Measurements from ENCODE around the gene ZNF76.
A peak's percentile ranks its signal among the peaks of the same experiment; 100 is the strongest.

Gene ZNF76

DNA sequence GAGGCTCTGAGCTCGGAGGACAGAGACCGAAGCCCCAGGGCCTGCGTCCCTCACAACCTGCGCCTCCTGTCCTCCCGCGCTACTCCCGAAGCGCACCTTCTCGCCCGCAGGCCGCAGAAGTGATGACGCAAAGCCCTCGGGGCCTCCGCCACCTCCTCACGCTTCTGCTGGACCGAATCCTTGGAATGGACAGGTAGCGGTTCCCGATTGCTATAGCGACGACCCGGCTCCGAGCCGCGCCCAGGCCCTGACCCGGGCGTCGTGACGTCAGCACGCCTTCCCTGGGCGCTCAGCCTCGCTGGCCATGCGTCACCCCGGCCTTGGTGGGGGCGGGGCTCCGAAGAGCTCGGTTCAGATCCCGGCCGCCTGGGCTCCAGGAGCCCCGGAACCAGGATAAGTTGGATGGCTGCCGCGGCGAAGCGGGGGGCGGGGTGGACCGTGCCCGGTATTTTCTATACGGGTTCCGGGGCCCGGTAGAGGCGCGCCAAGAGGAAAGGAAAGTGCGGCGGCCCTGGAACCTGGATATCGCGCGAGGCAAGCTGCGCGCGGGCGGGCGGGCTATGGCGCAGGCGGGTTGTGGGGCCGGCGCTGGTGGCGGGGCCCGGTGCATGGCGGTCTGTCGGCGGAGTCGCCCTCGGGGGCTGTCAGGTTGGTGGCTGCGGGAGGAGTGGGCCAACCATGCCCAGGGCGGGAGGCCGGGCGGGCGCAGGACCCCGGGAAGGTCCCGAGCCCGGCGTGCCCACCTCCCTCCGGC is at the start of gene ZNF76:
Gene ZNF76 (plus strand): TSS at position 542 of the 754 bp plus-strand sequence. CDS start 21,417 bp downstream, outside the sequence.
- 0 out of 2 replicates have a peak, but pooled peaks have one; percentile 67 for TF ChIP-seq ZBTB7A (IDR thresholded peaks at IDR 0.05; ENCODE audit: low read depth)
- peak; percentile 99 for TF ChIP-seq NFIC (IDR thresholded peaks at IDR 0.05)
- peak; percentile 84 for TF ChIP-seq CREB1 (IDR thresholded peaks at IDR 0.05; ENCODE audit: low read depth)
- peak; percentile 75 for TF ChIP-seq EGR1 (IDR thresholded peaks at IDR 0.05)
- TF ChIP-seq TAF1 (IDR thresholded peaks at IDR 0.05; ENCODE audit: low read depth), result peak; percentile 88
- TF ChIP-seq CEBPB (IDR thresholded peaks at IDR 0.05), result no peak
- TF ChIP-seq TEAD4 (IDR thresholded peaks at IDR 0.05), result peak; percentile 65; the same call in 1 of the 2 replicates
- TF ChIP-seq TCF12 (IDR thresholded peaks at IDR 0.05; ENCODE audit: low read depth), result peak; percentile 85
- peak; percentile 35; the same call in 1 of the 2 replicates for TF ChIP-seq FOXM1 (IDR thresholded peaks at IDR 0.05; ENCODE audit: borderline replicate concordance, low read depth)
- TF ChIP-seq, protein P1, sequence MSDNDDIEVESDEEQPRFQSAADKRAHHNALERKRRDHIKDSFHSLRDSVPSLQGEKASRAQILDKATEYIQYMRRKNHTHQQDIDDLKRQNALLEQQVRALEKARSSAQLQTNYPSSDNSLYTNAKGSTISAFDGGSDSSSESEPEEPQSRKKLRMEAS (IDR thresholded peaks at IDR 0.05), result peak; percentile 54
- TF ChIP-seq, protein P2, sequence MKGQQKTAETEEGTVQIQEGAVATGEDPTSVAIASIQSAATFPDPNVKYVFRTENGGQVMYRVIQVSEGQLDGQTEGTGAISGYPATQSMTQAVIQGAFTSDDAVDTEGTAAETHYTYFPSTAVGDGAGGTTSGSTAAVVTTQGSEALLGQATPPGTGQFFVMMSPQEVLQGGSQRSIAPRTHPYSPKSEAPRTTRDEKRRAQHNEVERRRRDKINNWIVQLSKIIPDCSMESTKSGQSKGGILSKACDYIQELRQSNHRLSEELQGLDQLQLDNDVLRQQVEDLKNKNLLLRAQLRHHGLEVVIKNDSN (IDR thresholded peaks at IDR 0.05), result peak; percentile 37; the same call in 1 of the 2 replicates
- peak; percentile 87 for TF ChIP-seq YY1 (IDR thresholded peaks at IDR 0.05; ENCODE audit: low read depth)
- TF ChIP-seq RAD21 (IDR thresholded peaks at IDR 0.05; ENCODE audit: low read depth), result no peak
- TF ChIP-seq, protein P3, sequence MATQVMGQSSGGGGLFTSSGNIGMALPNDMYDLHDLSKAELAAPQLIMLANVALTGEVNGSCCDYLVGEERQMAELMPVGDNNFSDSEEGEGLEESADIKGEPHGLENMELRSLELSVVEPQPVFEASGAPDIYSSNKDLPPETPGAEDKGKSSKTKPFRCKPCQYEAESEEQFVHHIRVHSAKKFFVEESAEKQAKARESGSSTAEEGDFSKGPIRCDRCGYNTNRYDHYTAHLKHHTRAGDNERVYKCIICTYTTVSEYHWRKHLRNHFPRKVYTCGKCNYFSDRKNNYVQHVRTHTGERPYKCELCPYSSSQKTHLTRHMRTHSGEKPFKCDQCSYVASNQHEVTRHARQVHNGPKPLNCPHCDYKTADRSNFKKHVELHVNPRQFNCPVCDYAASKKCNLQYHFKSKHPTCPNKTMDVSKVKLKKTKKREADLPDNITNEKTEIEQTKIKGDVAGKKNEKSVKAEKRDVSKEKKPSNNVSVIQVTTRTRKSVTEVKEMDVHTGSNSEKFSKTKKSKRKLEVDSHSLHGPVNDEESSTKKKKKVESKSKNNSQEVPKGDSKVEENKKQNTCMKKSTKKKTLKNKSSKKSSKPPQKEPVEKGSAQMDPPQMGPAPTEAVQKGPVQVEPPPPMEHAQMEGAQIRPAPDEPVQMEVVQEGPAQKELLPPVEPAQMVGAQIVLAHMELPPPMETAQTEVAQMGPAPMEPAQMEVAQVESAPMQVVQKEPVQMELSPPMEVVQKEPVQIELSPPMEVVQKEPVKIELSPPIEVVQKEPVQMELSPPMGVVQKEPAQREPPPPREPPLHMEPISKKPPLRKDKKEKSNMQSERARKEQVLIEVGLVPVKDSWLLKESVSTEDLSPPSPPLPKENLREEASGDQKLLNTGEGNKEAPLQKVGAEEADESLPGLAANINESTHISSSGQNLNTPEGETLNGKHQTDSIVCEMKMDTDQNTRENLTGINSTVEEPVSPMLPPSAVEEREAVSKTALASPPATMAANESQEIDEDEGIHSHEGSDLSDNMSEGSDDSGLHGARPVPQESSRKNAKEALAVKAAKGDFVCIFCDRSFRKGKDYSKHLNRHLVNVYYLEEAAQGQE (IDR thresholded peaks at IDR 0.05; ENCODE audit: low read depth), result no peak
- TF ChIP-seq EP300 (IDR thresholded peaks at IDR 0.05; ENCODE audit: borderline replicate concordance), result peak; percentile 23; the same call in 1 of the 2 replicates

DNA sequence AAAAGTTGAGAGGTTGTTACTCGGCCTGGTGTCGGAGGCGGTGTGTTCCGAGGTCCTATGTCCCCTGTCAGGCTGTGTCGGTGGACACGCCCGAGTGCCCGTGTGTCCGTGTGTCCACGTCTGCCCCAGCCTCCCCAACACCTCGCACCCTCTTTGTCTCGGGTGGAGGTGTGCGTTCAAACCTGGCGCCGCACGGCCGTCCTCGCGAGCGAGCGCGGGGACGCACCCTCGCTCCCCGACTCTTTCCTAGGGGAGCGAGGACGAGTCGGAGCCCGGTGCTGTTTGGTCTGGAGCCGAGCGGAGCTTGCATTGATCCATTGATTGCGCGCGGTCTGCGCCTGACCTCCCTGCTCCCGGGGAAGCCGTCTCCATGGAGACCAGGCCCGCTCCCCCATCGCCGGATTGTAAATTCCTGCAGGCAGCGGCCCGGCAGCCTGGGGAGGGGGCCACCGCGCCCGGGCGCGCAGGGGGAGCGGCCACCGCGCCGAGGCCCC is 46.2 kb upstream of the ZNF76 start:
- no peak for TF ChIP-seq CEBPB (IDR thresholded peaks at IDR 0.05)
- TF ChIP-seq, protein P1 (IDR thresholded peaks at IDR 0.05), result no peak
- no peak for TF ChIP-seq YY1 (IDR thresholded peaks at IDR 0.05; ENCODE audit: low read depth)
- no peak for TF ChIP-seq RAD21 (IDR thresholded peaks at IDR 0.05; ENCODE audit: low read depth)

DNA sequence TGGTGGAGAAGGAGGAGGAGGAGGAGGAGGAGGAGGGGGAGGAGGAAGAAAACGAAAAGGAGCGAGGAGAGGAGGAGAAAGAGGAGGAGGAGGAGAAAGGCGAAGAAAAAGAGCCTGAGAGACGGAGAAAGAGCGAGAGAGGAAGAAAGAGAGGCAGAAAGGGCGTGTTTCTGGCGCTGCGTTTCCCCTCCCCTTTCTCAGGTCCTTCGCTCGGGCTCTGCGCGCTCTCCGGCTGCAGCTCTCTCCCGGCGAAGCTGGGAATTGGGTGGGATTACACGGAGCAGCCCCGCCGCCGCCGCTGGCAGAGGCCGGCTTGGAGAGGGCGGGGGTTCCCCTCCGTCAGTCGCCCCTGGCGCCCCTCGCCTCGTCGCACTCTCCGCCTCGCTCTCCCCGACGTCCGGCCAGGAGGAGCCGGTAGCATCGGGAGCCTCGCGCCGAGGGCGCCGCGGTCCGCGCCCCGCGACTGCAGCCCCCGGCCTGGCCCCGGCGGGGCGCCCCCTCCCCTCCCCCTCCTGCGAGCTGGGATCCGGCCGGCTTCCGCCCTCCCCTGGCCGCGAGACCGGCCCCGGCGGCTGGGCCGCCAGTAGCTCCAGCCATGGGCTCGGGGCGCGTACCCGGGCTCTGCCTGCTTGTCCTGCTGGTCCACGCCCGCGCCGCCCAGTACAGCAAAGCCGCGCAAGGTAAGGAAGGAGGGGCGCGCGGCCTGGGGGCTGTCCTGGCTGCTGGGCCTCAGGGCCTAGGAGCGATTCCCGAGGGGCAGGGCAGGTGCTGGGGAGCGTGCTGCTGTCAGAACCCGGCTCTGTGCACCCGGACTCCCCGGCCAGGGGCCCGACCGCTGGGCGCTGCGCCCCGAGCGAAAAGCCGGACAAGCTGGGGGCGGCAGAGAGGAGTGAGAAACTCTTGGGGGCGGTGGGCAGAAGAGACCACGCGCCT is 45.4 kb upstream of the ZNF76 start, which contains the start of gene SCUBE3:
Gene SCUBE3 (plus strand): TSS at position 133 of the 933 bp plus-strand sequence. CDS start 463 bp downstream, at position 596.
- TF ChIP-seq RAD21 (IDR thresholded peaks at IDR 0.05; ENCODE audit: low read depth) (no peak), CREB1 (IDR thresholded peaks at IDR 0.05; ENCODE audit: low read depth) (no peak), YY1 (IDR thresholded peaks at IDR 0.05; ENCODE audit: low read depth) (no peak), TAF1 (IDR thresholded peaks at IDR 0.05; ENCODE audit: low read depth) (no peak), EP300 (IDR thresholded peaks at IDR 0.05; ENCODE audit: borderline replicate concordance) (no peak), ZBTB7A (IDR thresholded peaks at IDR 0.05; ENCODE audit: low read depth) (0 out of 2 replicates have a peak, but pooled peaks have one; percentile 63), EGR1 (IDR thresholded peaks at IDR 0.05) (no peak), CEBPB (IDR thresholded peaks at IDR 0.05) (no peak)
- TF ChIP-seq, protein P1 (IDR thresholded peaks at IDR 0.05), result peak; percentile 47
- TF ChIP-seq, protein P2 (IDR thresholded peaks at IDR 0.05), result no peak

DNA sequence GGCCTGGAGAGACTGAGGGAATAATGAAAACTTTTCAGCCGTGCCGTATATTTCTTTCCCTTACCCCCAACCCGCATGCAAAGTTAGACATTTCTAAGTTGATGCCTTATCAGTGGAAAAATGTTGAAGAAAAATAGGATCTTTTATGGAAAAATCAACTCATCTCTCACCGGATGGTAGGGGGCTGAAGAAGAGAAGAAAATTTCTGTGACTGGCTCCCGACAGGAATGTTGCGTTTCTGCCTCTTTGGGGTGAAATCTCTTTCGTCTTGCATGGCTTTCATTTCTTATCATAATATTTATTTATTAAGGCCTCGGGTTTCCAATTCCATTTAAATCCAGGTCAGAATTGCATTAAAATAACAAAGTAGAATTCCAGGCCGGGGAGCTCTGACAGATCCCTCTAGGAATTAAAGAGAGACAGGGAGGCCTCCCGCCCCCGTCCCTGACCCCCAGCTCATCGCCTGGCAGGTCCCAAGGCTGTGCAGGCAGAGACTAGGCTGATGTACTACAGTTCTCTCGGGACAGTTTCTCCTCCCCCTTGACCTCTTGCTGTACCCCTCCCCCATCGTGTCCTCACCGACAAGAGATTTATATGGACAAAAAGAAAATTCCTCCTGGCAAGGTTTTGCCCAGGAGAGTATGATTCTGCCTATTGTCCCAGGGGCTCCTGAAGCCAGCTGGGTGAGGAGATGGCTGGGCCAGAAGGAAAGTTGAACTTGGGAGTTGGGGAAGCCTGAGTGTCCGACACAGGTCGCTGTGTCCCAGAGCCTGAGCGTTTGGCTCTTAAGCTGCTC is 44.5 kb upstream of the ZNF76 start:
- TF ChIP-seq TEAD4 (IDR thresholded peaks at IDR 0.05), result no peak
- TF ChIP-seq, protein P3 (IDR thresholded peaks at IDR 0.05; ENCODE audit: low read depth), result no peak
- no peak for TF ChIP-seq YY1 (IDR thresholded peaks at IDR 0.05; ENCODE audit: low read depth)
- no peak for TF ChIP-seq CREB1 (IDR thresholded peaks at IDR 0.05; ENCODE audit: low read depth)
- TF ChIP-seq RAD21 (IDR thresholded peaks at IDR 0.05; ENCODE audit: low read depth), result no peak
- TF ChIP-seq ZBTB7A (IDR thresholded peaks at IDR 0.05; ENCODE audit: low read depth), result no peak
- TF ChIP-seq EGR1 (IDR thresholded peaks at IDR 0.05), result no peak
- TF ChIP-seq TAF1 (IDR thresholded peaks at IDR 0.05; ENCODE audit: low read depth), result no peak
